ENCODE data around the gene OR8H1. TPM values are rescaled to one million over a fixed set of nuclear protein-coding genes. Genes with fewer than 3 reads are reported as not detected.

Gene OR8H1
- total and polyA plus RNA-seq, 2 of the 8 experiments (the other 6 are each of a cell fraction or from before 2014, with no cell fraction given) = not detected

Other genes starting within 250 kb of the OR8H1 start
- gene OR8I2, start 198.9 kb downstream of the OR8H1 start, total RNA-seq (2021; fragmentation: NEBNext Ultra II Directional; extraction: Animal tissue kit (Norgen Biotek cat#: 25700)) = not detected in 2 replicates
- not detected in 2 replicates for gene OR8I2, start 198.9 kb downstream of the OR8H1 start, polyA plus RNA-seq (2011; rRNA removed)
- not detected in 2 replicates for gene OR8H2, start 188.6 kb downstream of the OR8H1 start, total RNA-seq (2021; fragmentation: NEBNext Ultra II Directional; extraction: Animal tissue kit (Norgen Biotek cat#: 25700))
- gene OR8H2, start 188.6 kb downstream of the OR8H1 start, polyA plus RNA-seq (2011; rRNA removed) = not detected in 2 replicates
- not detected in 2 replicates for gene OR8H3, start 169.9 kb downstream of the OR8H1 start, total RNA-seq (2021; fragmentation: NEBNext Ultra II Directional; extraction: Animal tissue kit (Norgen Biotek cat#: 25700))
- not detected in 2 replicates for gene OR8H3, start 169.9 kb downstream of the OR8H1 start, polyA plus RNA-seq (2011; rRNA removed)
- not detected in 2 replicates for gene OR8J3, start 152.1 kb downstream of the OR8H1 start, total RNA-seq (2021; fragmentation: NEBNext Ultra II Directional; extraction: Animal tissue kit (Norgen Biotek cat#: 25700))
- not detected in 2 replicates for gene OR8J3, start 152.1 kb downstream of the OR8H1 start, polyA plus RNA-seq (2011; rRNA removed)
- gene OR8K5, start 131.9 kb downstream of the OR8H1 start, total RNA-seq (2021; fragmentation: NEBNext Ultra II Directional; extraction: Animal tissue kit (Norgen Biotek cat#: 25700)) = not detected in 2 replicates
- gene OR8K5, start 131.9 kb downstream of the OR8H1 start, polyA plus RNA-seq (2011; rRNA removed) = not detected in 2 replicates
- not detected in 2 replicates for gene OR5J2, start 115.6 kb downstream of the OR8H1 start, total RNA-seq (2021; fragmentation: NEBNext Ultra II Directional; extraction: Animal tissue kit (Norgen Biotek cat#: 25700))
- gene OR5J2, start 115.6 kb downstream of the OR8H1 start, polyA plus RNA-seq (2011; rRNA removed) = not detected in 2 replicates
- not detected in 2 replicates for gene OR5T2, start 58.0 kb downstream of the OR8H1 start, total RNA-seq (2021; fragmentation: NEBNext Ultra II Directional; extraction: Animal tissue kit (Norgen Biotek cat#: 25700))
- not detected in 2 replicates for gene OR5T2, start 58.0 kb downstream of the OR8H1 start, polyA plus RNA-seq (2011; rRNA removed)
- not detected in 2 replicates for gene OR5T3, start 40.0 kb downstream of the OR8H1 start, total RNA-seq (2021; fragmentation: NEBNext Ultra II Directional; extraction: Animal tissue kit (Norgen Biotek cat#: 25700))
- not detected in 2 replicates for gene OR5T3, start 40.0 kb downstream of the OR8H1 start, polyA plus RNA-seq (2011; rRNA removed)
- not detected in 2 replicates for gene OR5T1, start 18.1 kb downstream of the OR8H1 start, total RNA-seq (2021; fragmentation: NEBNext Ultra II Directional; extraction: Animal tissue kit (Norgen Biotek cat#: 25700))
- gene OR5T1, start 18.1 kb downstream of the OR8H1 start, polyA plus RNA-seq (2011; rRNA removed) = not detected in 2 replicates
- gene OR8K3, start 22.9 kb upstream of the OR8H1 start, total RNA-seq (2021; fragmentation: NEBNext Ultra II Directional; extraction: Animal tissue kit (Norgen Biotek cat#: 25700)) = not detected in 2 replicates
- not detected in 2 replicates for gene OR8K3, start 22.9 kb upstream of the OR8H1 start, polyA plus RNA-seq (2011; rRNA removed)
- gene OR8K1, start 53.8 kb upstream of the OR8H1 start, total RNA-seq (2021; fragmentation: NEBNext Ultra II Directional; extraction: Animal tissue kit (Norgen Biotek cat#: 25700)) = not detected in 2 replicates
- gene OR8K1, start 53.8 kb upstream of the OR8H1 start, polyA plus RNA-seq (2011; rRNA removed) = not detected in 2 replicates
- not detected in 2 replicates for gene OR8J1, start 62.0 kb upstream of the OR8H1 start, total RNA-seq (2021; fragmentation: NEBNext Ultra II Directional; extraction: Animal tissue kit (Norgen Biotek cat#: 25700))
- gene OR8J1, start 62.0 kb upstream of the OR8H1 start, polyA plus RNA-seq (2011; rRNA removed) = not detected in 2 replicates
- gene OR8U1, start 83.4 kb upstream of the OR8H1 start, total RNA-seq (2021; fragmentation: NEBNext Ultra II Directional; extraction: Animal tissue kit (Norgen Biotek cat#: 25700)) = not detected in 2 replicates
- not detected in 2 replicates for gene OR8U1, start 83.4 kb upstream of the OR8H1 start, polyA plus RNA-seq (2011; rRNA removed)
- not detected in 2 replicates for gene OR5AL1, start 120.4 kb upstream of the OR8H1 start, total RNA-seq (2021; fragmentation: NEBNext Ultra II Directional; extraction: Animal tissue kit (Norgen Biotek cat#: 25700))
- gene OR5AL1, start 120.4 kb upstream of the OR8H1 start, polyA plus RNA-seq (2011; rRNA removed) = not detected in 2 replicates
- not detected in 2 replicates for gene OR5M3, start 181.1 kb upstream of the OR8H1 start, total RNA-seq (2021; fragmentation: NEBNext Ultra II Directional; extraction: Animal tissue kit (Norgen Biotek cat#: 25700))
- not detected in 2 replicates for gene OR5M3, start 181.1 kb upstream of the OR8H1 start, polyA plus RNA-seq (2011; rRNA removed)
- not detected in 2 replicates for gene OR5M8, start 199.1 kb upstream of the OR8H1 start, total RNA-seq (2021; fragmentation: NEBNext Ultra II Directional; extraction: Animal tissue kit (Norgen Biotek cat#: 25700))
- gene OR5M8, start 199.1 kb upstream of the OR8H1 start, polyA plus RNA-seq (2011; rRNA removed) = not detected in 2 replicates